H1 (cell line): ENCODE measurements around the gene PIP5K1C. TPM values are rescaled to one million over a fixed set of nuclear protein-coding genes. Genes with fewer than 3 reads are reported as not detected.

Source experiments
- BACH1 ChIP-seq: IDR thresholded peaks from 2 replicates; pipeline ENCODE4 v1.6.1; 2012; ENCODE audit warnings: low read length, improper control_type of control experiment
- CHD1 ChIP-seq: IDR thresholded peaks from 2 replicates; pipeline ENCODE4 v1.6.1; 2012; ENCODE audit warnings: low read depth, low read length, improper control_type of control experiment
- FOSL1 ChIP-seq: IDR thresholded peaks from 2 replicates; pipeline ENCODE4 v1.6.1; 2011; ENCODE audit warnings: mild to moderate bottlenecking, low read depth, low read length, moderate library complexity; ENCODE audit not compliant: insufficient read depth
- KDM1A ChIP-seq: fragments of 200-600, 300-600 bp; sonication (generic); IDR thresholded peaks from 2 replicates; pipeline ENCODE4 v1.7.1; 2016; ENCODE audit warnings: mild to moderate bottlenecking, low read length, borderline replicate concordance
- NANOG ChIP-seq: IDR thresholded peaks from 2 replicates; pipeline ENCODE4 v1.6.1; 2011; ENCODE audit warnings: low read length, low read depth, mild to moderate bottlenecking, inconsistent platforms; ENCODE audit not compliant: insufficient read depth, poor library complexity, severe bottlenecking
- NRF1 ChIP-seq: IDR thresholded peaks from 2 replicates; pipeline ENCODE4 v1.6.1; 2011; ENCODE audit warnings: mild to moderate bottlenecking, low read depth, low read length, improper control_type of control experiment
- PHF8 ChIP-seq: fragments of 200-600 bp; sonication (generic); conservative IDR thresholded peaks from 2 replicates; pipeline ENCODE4 v1.7.1; 2012; ENCODE audit warnings: low read depth, mild to moderate bottlenecking, inconsistent platforms, low read length, moderate library complexity
- SAP30 ChIP-seq: fragments of 300-600 bp; sonication (generic); IDR thresholded peaks from 2 replicates; pipeline ENCODE4 v1.7.1; 2012; ENCODE audit warnings: low read length, moderate library complexity, mild to moderate bottlenecking, inconsistent platforms; ENCODE audit not compliant: insufficient read depth, insufficient replicate concordance
- TAF1 ChIP-seq: IDR thresholded peaks from 2 replicates; pipeline ENCODE4 v1.6.1; 2011; ENCODE audit warnings: mild to moderate bottlenecking, low read depth, low read length
- TCF12 ChIP-seq: IDR thresholded peaks from 2 replicates; pipeline ENCODE4 v1.6.1; 2011; ENCODE audit warnings: low read depth, mild to moderate bottlenecking, low read length
- polyA plus RNA-seq, 7 experiments: library from polyadenylated mRNA; depleted of rRNA in 3 of 7; stranded (reverse) in 5 of 7; unstranded in 2 of 7; fragments of >200 nt in 5 of 7; fragments of 200-250 nt in 2 of 7; gene quantifications; 1 replicate in 5 of 7; 2 replicates in 1 of 7; 4 replicates in 1 of 7; pipeline versions ENCODE4 v1.2.1 to v1.2.3, GENCODE V29; 2011 to 2013; ENCODE audit warnings: missing spikeins in 2 of 7, mixed read lengths in 2 of 7
- total RNA-seq: library from RNA; stranded (reverse); fragmentation: NEBNext Ultra II Directional; extraction: Animal tissue kit (Norgen Biotek cat#: 25700); gene quantifications from 2 replicates; pipeline ENCODE4 v1.2.1, GENCODE V29; 2021
- TF ChIP-seq, protein P1 (sequence below): IDR thresholded peaks from 2 replicates; pipeline ENCODE4 v1.6.1; 2012; ENCODE audit warnings: inconsistent platforms

Gene PIP5K1C
- total and polyA plus RNA-seq, 2 of the 8 experiments (the other 6 are each of a cell fraction or from before 2014, with no cell fraction given), result 10.6 to 32.9 TPM

DNA sequence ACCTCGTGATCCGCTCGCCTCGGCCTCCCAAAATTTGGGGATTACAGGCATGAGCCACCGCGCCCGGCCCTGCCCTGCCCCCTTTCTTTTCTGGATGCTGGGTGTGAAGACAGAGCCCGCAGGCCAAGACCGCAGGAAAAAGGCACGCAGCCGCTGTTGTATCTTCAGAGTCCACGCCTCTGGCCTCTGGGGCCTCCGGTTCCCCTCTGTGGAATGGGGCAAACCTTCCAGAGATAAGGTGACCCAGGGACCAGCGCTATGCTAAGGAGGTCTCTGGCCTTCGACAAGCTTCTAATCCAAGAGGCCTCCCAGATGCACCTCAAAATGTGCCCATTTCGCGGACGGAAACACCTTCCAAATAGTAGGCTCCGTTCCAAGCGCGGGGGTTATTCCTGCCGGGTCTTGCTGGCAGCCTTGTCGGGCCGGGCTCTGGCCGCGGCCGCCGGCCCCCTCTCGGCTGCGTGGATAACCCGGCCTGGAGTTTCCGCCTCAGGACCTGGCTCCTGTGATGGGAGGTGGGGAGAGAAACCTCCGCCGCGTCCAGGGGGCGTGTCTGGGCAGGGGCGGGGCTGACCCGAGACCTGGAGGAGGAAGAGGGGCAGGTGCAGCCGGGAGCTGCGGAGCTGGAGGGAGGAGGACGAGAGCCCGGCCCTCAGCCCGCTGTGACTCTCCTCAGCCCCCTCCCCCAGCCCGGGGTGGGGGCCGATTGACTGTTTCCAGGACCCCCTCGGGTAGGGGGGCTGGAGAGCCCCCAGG lies 21.0 kb upstream of the PIP5K1C start (continued):
- TF ChIP-seq FOSL1 (no peak), BACH1 (no peak), NRF1 (no peak; the same call in 1 of the 2 replicates), KDM1A (peak; percentile 99; the same call in 1 of the 2 replicates), TAF1 (peak; percentile 51), PHF8 (no peak), NANOG (no peak), CHD1 (no peak), SAP30 (no peak), TCF12 (peak; percentile 70)
- TF ChIP-seq, protein P1, sequence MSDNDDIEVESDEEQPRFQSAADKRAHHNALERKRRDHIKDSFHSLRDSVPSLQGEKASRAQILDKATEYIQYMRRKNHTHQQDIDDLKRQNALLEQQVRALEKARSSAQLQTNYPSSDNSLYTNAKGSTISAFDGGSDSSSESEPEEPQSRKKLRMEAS, result peak; percentile 69
